ENCODE data around the gene SLC2A2.

Gene SLC2A2

GRCh38 chr3:171026597-171027293 lies at the start of gene SLC2A2:
TSS of gene SLC2A2 (minus strand) at chr3:171026720. CDS start at chr3:171026670, 50 bp downstream.
- no peaks in the 10 kb centered on the region for H3K79me2 ChIP-seq (ENCODE audit: low read length)

GRCh38 chr3:171072432-171072831 lies 45.9 kb upstream of the SLC2A2 start:
- Histone ChIP-seq H3K4me1 (ENCODE audit: low read length) (no peaks in the 10 kb centered on the region), H3K4me2 (ENCODE audit: low read length) (no peak overlapping the region), H2AFZ (ENCODE audit: low read depth, low read length) (no peak overlapping the region), H3K9ac (ENCODE audit: low read length) (no peak overlapping the region), H3K79me2 (ENCODE audit: low read length) (no peaks in the 10 kb centered on the region), H4K20me1 (ENCODE audit: insufficient read depth, low read length) (no peaks in the 10 kb centered on the region), H3K4me3 (ENCODE audit: low read length) (no peak overlapping the region), H3K27ac (ENCODE audit: low read length) (no peak overlapping the region), H3K36me3 (replicated peaks; ENCODE audit: low read depth, low read length) (peaks cover 38% of the 10 kb centered on the region), H3K27me3 (ENCODE audit: low read depth, low read length) (no peaks in the 10 kb centered on the region), H3K9me3 (ENCODE audit: insufficient read depth, low read length) (no peaks in the 10 kb centered on the region)
- TF ChIP-seq CTCF (IDR thresholded peaks at IDR 0.05; ENCODE audit: low read depth, low read length) = no peak
- no peak for TF ChIP-seq EZH2phosphoT487 (IDR thresholded peaks at IDR 0.05; ENCODE audit: low read depth)

More at GRCh38 chr3:171026597-171027293, at the start of gene SLC2A2:
- H3K4me1 ChIP-seq (ENCODE audit: low read length) = peaks cover 12% of the 10 kb centered on the region
- no peaks in the 10 kb centered on the region for H4K20me1 ChIP-seq (ENCODE audit: insufficient read depth, low read length)
- no peak for TF ChIP-seq EZH2phosphoT487 (IDR thresholded peaks at IDR 0.05; ENCODE audit: low read depth)
- no peak for TF ChIP-seq CTCF (IDR thresholded peaks at IDR 0.05; ENCODE audit: low read depth, low read length)
- no peak within 1 kb of the TSS for H3K4me3 ChIP-seq (ENCODE audit: low read length)
- H3K9me3 ChIP-seq (ENCODE audit: insufficient read depth, low read length) = no peaks in the 10 kb centered on the region
- no peaks in the 10 kb centered on the region for H3K36me3 ChIP-seq (replicated peaks; ENCODE audit: low read depth, low read length)
- H3K27me3 ChIP-seq (ENCODE audit: low read depth, low read length) = peaks cover 6% of the 10 kb centered on the region; the same call in 1 of the 2 replicates
- no peak within 1 kb of the TSS for H3K27ac ChIP-seq (ENCODE audit: low read length)
- H3K9ac ChIP-seq (ENCODE audit: low read length) = no peak within 1 kb of the TSS
- H3K4me2 ChIP-seq (ENCODE audit: low read length) = peak within 1 kb of the TSS; percentile 80
- no peak within 1 kb of the TSS for H2AFZ ChIP-seq (ENCODE audit: low read depth, low read length)

GRCh38 chr3:171068658-171069057 lies 42.1 kb upstream of the SLC2A2 start:
- no peaks in the 10 kb centered on the region for H3K4me1 ChIP-seq (ENCODE audit: low read length)
- TF ChIP-seq EZH2phosphoT487 (IDR thresholded peaks at IDR 0.05; ENCODE audit: low read depth) = no peak
- no peak for TF ChIP-seq CTCF (IDR thresholded peaks at IDR 0.05; ENCODE audit: low read depth, low read length)
- H4K20me1 ChIP-seq (ENCODE audit: insufficient read depth, low read length) = no peaks in the 10 kb centered on the region
- no peak overlapping the region for H3K27ac ChIP-seq (ENCODE audit: low read length)
- no peak overlapping the region for H2AFZ ChIP-seq (ENCODE audit: low read depth, low read length)
- H3K9me3 ChIP-seq (ENCODE audit: insufficient read depth, low read length) = no peaks in the 10 kb centered on the region
- peaks cover 49% of the 10 kb centered on the region for H3K36me3 ChIP-seq (replicated peaks; ENCODE audit: low read depth, low read length)
- no peaks in the 10 kb centered on the region for H3K79me2 ChIP-seq (ENCODE audit: low read length)
- H3K27me3 ChIP-seq (ENCODE audit: low read depth, low read length) = no peaks in the 10 kb centered on the region
- no peak overlapping the region for H3K4me2 ChIP-seq (ENCODE audit: low read length)
- H3K9ac ChIP-seq (ENCODE audit: low read length) = no peak overlapping the region
- no peak overlapping the region for H3K4me3 ChIP-seq (ENCODE audit: low read length)

GRCh38 chr3:171066206-171066605 lies 39.7 kb upstream of the SLC2A2 start:
- H2AFZ ChIP-seq (ENCODE audit: low read depth, low read length) = no peak overlapping the region
- H3K9me3 ChIP-seq (ENCODE audit: insufficient read depth, low read length) = no peaks in the 10 kb centered on the region
- no peaks in the 10 kb centered on the region for H3K27me3 ChIP-seq (ENCODE audit: low read depth, low read length)
- H4K20me1 ChIP-seq (ENCODE audit: insufficient read depth, low read length) = no peaks in the 10 kb centered on the region
- H3K4me3 ChIP-seq (ENCODE audit: low read length) = no peak overlapping the region
- no peaks in the 10 kb centered on the region for H3K79me2 ChIP-seq (ENCODE audit: low read length)
- no peak overlapping the region for H3K9ac ChIP-seq (ENCODE audit: low read length)
- TF ChIP-seq EZH2phosphoT487 (IDR thresholded peaks at IDR 0.05; ENCODE audit: low read depth) = no peak
- TF ChIP-seq CTCF (IDR thresholded peaks at IDR 0.05; ENCODE audit: low read depth, low read length) = no peak
- H3K4me1 ChIP-seq (ENCODE audit: low read length) = no peaks in the 10 kb centered on the region
- H3K36me3 ChIP-seq (replicated peaks; ENCODE audit: low read depth, low read length) = peaks cover 50% of the 10 kb centered on the region
- no peak overlapping the region for H3K27ac ChIP-seq (ENCODE audit: low read length)
- no peak overlapping the region for H3K4me2 ChIP-seq (ENCODE audit: low read length)

Data from OCI-LY3 (cell line).